Small intestine (tissue), 7 donors: ENCODE data around the gene ATF1. TPM values are rescaled to one million over a fixed set of nuclear protein-coding genes. Genes with fewer than 3 reads are reported as not detected.
A peak's percentile ranks its signal among the peaks of the same experiment; 100 is the strongest.

Experiments used
- DNase-seq, 2 donors: peaks; one replicate each; pipeline versions ENCODE4 v3.0.0 to v3.0.0-alpha.2; 2013
- FAIRE-seq: peaks from 2 replicates; lab custom pipeline; 2012; peaks lifted over from hg19 to GRCh38; lab: Jason Lieb, UNC
- H3K27ac ChIP-seq, 3 donors: one replicate each; pipeline ENCODE4 v1.5.1; 2013; ENCODE audit warnings: low read length in 2 of 3, mild to moderate bottlenecking in 2 of 3, control low read depth in 1 of 3, inconsistent platforms in 1 of 3, low read depth in 1 of 3, moderate library complexity in 1 of 3
- H3K27me3 ChIP-seq, 3 donors: one replicate each; pipeline ENCODE4 v1.6.1; 2013; ENCODE audit warnings: low read length in 3 of 3, inconsistent platforms in 1 of 3; ENCODE audit not compliant: control insufficient read depth in 3 of 3, insufficient read depth in 3 of 3
- H3K36me3 ChIP-seq, 3 donors: one replicate each; pipeline ENCODE4 v1.6.1; 2013; ENCODE audit warnings: low read length in 3 of 3, inconsistent platforms in 1 of 3, low read depth in 1 of 3, mild to moderate bottlenecking in 1 of 3, moderate library complexity in 1 of 3; ENCODE audit not compliant: control insufficient read depth in 3 of 3, insufficient read depth in 2 of 3
- H3K4me1 ChIP-seq, 3 donors: one replicate each; pipeline ENCODE4 v1.6.1; 2013; ENCODE audit warnings: low read length in 2 of 3, inconsistent platforms in 1 of 3, low read depth in 1 of 3, mild to moderate bottlenecking in 1 of 3, moderate library complexity in 1 of 3; ENCODE audit not compliant: control insufficient read depth in 3 of 3, insufficient read depth in 2 of 3
- H3K4me3 ChIP-seq, 3 donors: one replicate each; pipeline ENCODE4 v1.5.1; 2013; ENCODE audit warnings: low read length in 3 of 3, control low read depth in 1 of 3, inconsistent platforms in 1 of 3, low read depth in 1 of 3, mild to moderate bottlenecking in 1 of 3, moderate library complexity in 1 of 3
- H3K9me3 ChIP-seq, 2 donors: one replicate each; pipeline ENCODE4 v1.6.1; 2013; ENCODE audit warnings: low read depth in 1 of 2, low read length in 1 of 2; ENCODE audit not compliant: control insufficient read depth in 2 of 2, insufficient read depth in 1 of 2
- WGBS, 3 donors: extraction: QIAGEN DNeasy Blood & Tissue Kit; methylation state at CpG; one replicate each; pipeline ENCODE4 v1.1.7; 2013; 5-methylcytosine and 5-hydroxymethylcytosine counted together
- polyA plus RNA-seq, 4 donors: library from polyadenylated mRNA; stranded (reverse) in 3 of 4; unstranded in 1 of 4; fragments of 200-250 nt in 3 of 4; fragments of 120-200 nt in 1 of 4; gene quantifications; one replicate each; pipeline versions ENCODE4 v1.2.1 to v1.2.3, GENCODE V29; 2013
- donor health status: healthy with polysubstance abuse.
- donor health status: control.
- donor health status: control.
- donor health status: Bipolar disorder and iron deficiency.
- donor health status: healthy.

ATF1 gene
- polyA plus RNA-seq, 4 donors = 16.3 to 40.7 (median 17.7) TPM

- WGBS, 3 donors = 93 to 98% (median 96%) methylated on average over 2 of the region's 2 CpGs
- Histone ChIP-seq H3K27ac (no peak overlapping the region), H3K4me1 (no peaks in the 10 kb centered on the region), H3K27me3 (no peaks in the 10 kb centered on the region), H3K9me3 (no peaks in the 10 kb centered on the region), H3K36me3 (peaks cover 14 to 49% (median 20%) of the 10 kb centered on the region in 3 donors), H3K4me3 (no peak overlapping the region)
- DNase-seq (no peak), FAIRE-seq (no peak)
These were observed 36.4 kb upstream of the ATF1 start for GRCh38 chr12:50727466-50727865.

GRCh38 chr12:50728417-50728816 lies 35.5 kb upstream of the ATF1 start:
- H3K4me3 ChIP-seq = no peak overlapping the region
- DNase-seq = no peak
- H3K27ac ChIP-seq = no peak overlapping the region
- H3K4me1 ChIP-seq = no peaks in the 10 kb centered on the region
- no peak for FAIRE-seq
- H3K9me3 ChIP-seq = no peaks in the 10 kb centered on the region
- H3K27me3 ChIP-seq = no peaks in the 10 kb centered on the region
- WGBS, 3 donors = 86 to 93% (median 90%) methylated on average over 7 of the region's 7 CpGs
- peaks cover 15 to 52% (median 20%) of the 10 kb centered on the region in 3 donors for H3K36me3 ChIP-seq

- Histone ChIP-seq H3K27ac (no peak overlapping the region), H3K36me3 (peaks cover 13 to 53% (median 20%) of the 10 kb centered on the region in 3 donors), H3K9me3 (no peaks in the 10 kb centered on the region), H3K27me3 (no peaks in the 10 kb centered on the region), H3K4me3 (no peak overlapping the region), H3K4me1 (no peaks in the 10 kb centered on the region)
- FAIRE-seq (no peak), DNase-seq (no peak)
- 87 to 97% (median 95%) methylated on average over 4 of the region's 4 CpGs for WGBS, 3 donors
These were observed 35.1 kb upstream of the ATF1 start for GRCh38 chr12:50728841-50729240.

- no peak for FAIRE-seq
- 92 to 94% (median 94%) methylated on average over 9 of the region's 9 CpGs for WGBS, 3 donors
- H3K36me3 ChIP-seq = peaks cover 11 to 66% (median 17%) of the 10 kb centered on the region in 3 donors
These were observed 31.3 kb upstream of the ATF1 start for GRCh38 chr12:50732591-50732990.

GRCh38 chr12:50733706-50734105 lies 30.2 kb upstream of the ATF1 start:
- no peaks in the 10 kb centered on the region for H3K9me3 ChIP-seq
- H3K27ac ChIP-seq = no peak overlapping the region
- no peaks in the 10 kb centered on the region for H3K27me3 ChIP-seq
- H3K36me3 ChIP-seq = peaks cover 14 to 69% (median 17%) of the 10 kb centered on the region in 3 donors
- no peak overlapping the region for H3K4me3 ChIP-seq
- H3K4me1 ChIP-seq = no peaks in the 10 kb centered on the region
- FAIRE-seq (no peak), DNase-seq (no peak)
- WGBS, 3 donors = 86 to 90% (median 89%) methylated on average over 3 of the region's 3 CpGs

More at GRCh38 chr12:50732591-50732990, 31.3 kb upstream of the ATF1 start:
- Histone ChIP-seq H3K4me3 (no peak overlapping the region), H3K27ac (no peak overlapping the region), H3K27me3 (no peaks in the 10 kb centered on the region), H3K4me1 (no peaks in the 10 kb centered on the region), H3K9me3 (no peaks in the 10 kb centered on the region)
- DNase-seq = no peak

GRCh38 chr12:50734409-50735263 lies 29.3 kb upstream of the ATF1 start:
- WGBS, 3 donors = 82 to 91% (median 88%) methylated on average over 10 of the region's 10 CpGs
- H3K36me3 ChIP-seq = peaks cover 10 to 73% (median 16%) of the 10 kb centered on the region in 3 donors
- H3K4me3 ChIP-seq = no peak overlapping the region
- FAIRE-seq = no peak
- no peaks in the 10 kb centered on the region for H3K9me3 ChIP-seq
- peak; percentile 6 to 20 for DNase-seq
- no peaks in the 10 kb centered on the region for H3K4me1 ChIP-seq
- H3K27ac ChIP-seq = no peak overlapping the region
- no peaks in the 10 kb centered on the region for H3K27me3 ChIP-seq

- Histone ChIP-seq H3K27ac (no peak overlapping the region), H3K9me3 (no peaks in the 10 kb centered on the region), H3K27me3 (no peaks in the 10 kb centered on the region), H3K4me3 (no peak overlapping the region), H3K4me1 (no peaks in the 10 kb centered on the region), H3K36me3 (peaks cover 14 to 69% (median 24%) of the 10 kb centered on the region in 3 donors)
- FAIRE-seq (no peak), DNase-seq (no peak)
- 96 to 98% (median 97%) methylated on average over 7 of the region's 7 CpGs for WGBS, 3 donors
These were observed 24.3 kb upstream of the ATF1 start for GRCh38 chr12:50739611-50740010.

- no peak for FAIRE-seq
- no peaks in the 10 kb centered on the region for H3K27me3 ChIP-seq
- no peak overlapping the region for H3K27ac ChIP-seq
- no peaks in the 10 kb centered on the region for H3K4me1 ChIP-seq
- WGBS, 3 donors = 81 to 96% (median 94%) methylated on average over 2 of the region's 2 CpGs
- no peak overlapping the region for H3K4me3 ChIP-seq
- peaks cover 18 to 65% (median 25%) of the 10 kb centered on the region in 3 donors for H3K36me3 ChIP-seq
- no peaks in the 10 kb centered on the region for H3K9me3 ChIP-seq
- DNase-seq = no peak
These were observed 23.6 kb upstream of the ATF1 start for GRCh38 chr12:50740307-50740706.
